ENCODE data around the gene EFCAB5. TPM values are rescaled to one million over a fixed set of nuclear protein-coding genes. Genes with fewer than 3 reads are reported as not detected.

EFCAB5 gene
- total and polyA plus RNA-seq, 2 of the 8 experiments (the other 6 are each of a cell fraction or from before 2014, with no cell fraction given) = 0.05 to 0.34 TPM

DNA sequence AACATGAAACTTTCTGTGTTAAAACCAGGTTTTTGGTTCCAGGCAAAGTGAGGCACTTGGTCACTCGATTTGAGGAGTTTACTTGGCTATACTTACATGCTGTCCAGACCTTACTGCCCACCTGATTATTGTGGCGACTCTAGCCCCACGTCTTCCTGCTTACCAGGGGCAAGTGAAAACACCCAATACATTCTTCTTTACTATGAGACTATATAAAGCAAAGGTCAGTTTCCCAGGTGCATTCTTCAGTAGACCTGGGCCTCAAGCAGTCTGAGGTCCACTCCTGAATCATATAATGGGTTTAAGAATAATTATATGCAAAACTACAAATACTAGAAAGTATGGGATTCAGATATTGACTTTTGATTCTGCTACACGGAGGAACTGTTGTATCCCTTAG is 86.2 kb downstream of the EFCAB5 start:
- no peak overlapping the region for H3K9ac ChIP-seq (replicated peaks in 1 of 4; ENCODE audit: extremely low read depth in 1 of 4, low read depth in 3 of 4, low read length in 3 of 4)
- H3K79me2 ChIP-seq (ENCODE audit: control insufficient read depth in 1 of 2, insufficient read depth in 2 of 2, low read length in 2 of 2) = no peaks in the 10 kb centered on the region
- H3K4me3 ChIP-seq (ENCODE audit: extremely low read depth in 1 of 4, insufficient read depth in 2 of 4, low read depth in 3 of 4, low read length in 4 of 4) = no peak overlapping the region
- H4K8ac ChIP-seq (ENCODE audit: extremely low read depth, insufficient read depth, low read length) = no peak overlapping the region
- no peaks in the 10 kb centered on the region for H3K36me3 ChIP-seq (ENCODE audit: control insufficient read depth in 2 of 4, insufficient read depth in 4 of 4, low read length in 3 of 4)
- no peak overlapping the region for H3K14ac ChIP-seq (ENCODE audit: insufficient read length)
- no peaks in the 10 kb centered on the region for H3K4me1 ChIP-seq (replicated peaks in 1 of 4; ENCODE audit: control insufficient read depth in 3 of 4, insufficient read depth in 4 of 4, low read length in 3 of 4)
- H3K56ac ChIP-seq (replicated peaks; ENCODE audit: insufficient read length, low read depth, low read length) = no peak overlapping the region
- H2AFZ ChIP-seq (ENCODE audit: low read length) = no peak overlapping the region
- no peak overlapping the region for H2BK20ac ChIP-seq (ENCODE audit: low read length)
- TF ChIP-seq, protein P1, sequence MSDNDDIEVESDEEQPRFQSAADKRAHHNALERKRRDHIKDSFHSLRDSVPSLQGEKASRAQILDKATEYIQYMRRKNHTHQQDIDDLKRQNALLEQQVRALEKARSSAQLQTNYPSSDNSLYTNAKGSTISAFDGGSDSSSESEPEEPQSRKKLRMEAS (IDR thresholded peaks at IDR 0.05) = no peak
- TF ChIP-seq JUN (IDR thresholded peaks at IDR 0.05; ENCODE audit: low read depth, low read length) (no peak), CHD1 (IDR thresholded peaks at IDR 0.05; ENCODE audit: low read depth, low read length) (no peak), NRF1 (IDR thresholded peaks at IDR 0.05; ENCODE audit: low read depth, low read length) (no peak), KDM5A (IDR thresholded peaks at IDR 0.05; ENCODE audit: low read length) (no peak), SP1 (IDR thresholded peaks at IDR 0.05; ENCODE audit: low read depth, low read length) (no peak), YY1 (IDR thresholded peaks at IDR 0.05; ENCODE audit: low read depth, low read length) (no peak), RFX5 (IDR thresholded peaks at IDR 0.05; ENCODE audit: borderline replicate concordance, low read depth, low read length) (no peak), EZH2 (IDR thresholded peaks at IDR 0.05; ENCODE audit: low read depth, low read length, severe bottlenecking) (no peak), EP300 (IDR thresholded peaks at IDR 0.05; ENCODE audit: borderline replicate concordance in 1 of 2, low read depth in 2 of 2, low read length in 2 of 2) (no peak), CEBPB (IDR thresholded peaks at IDR 0.05; ENCODE audit: low read depth, low read length) (no peak), KDM1A (IDR thresholded peaks at IDR 0.05; ENCODE audit: borderline replicate concordance, low read length) (no peak), POLR2AphosphoS5 (IDR thresholded peaks at IDR 0.05; ENCODE audit: low read depth, low read length) (no peak)
- no peaks in the 10 kb centered on the region for H3K23me2 ChIP-seq (ENCODE audit: low read depth, low read length)
- no peak overlapping the region for H3K23ac ChIP-seq (ENCODE audit: insufficient read length)
- 87% methylated on average over 4 of the region's 4 CpGs; no CpG with 5 or more reads in 1 of the 2 experiments for WGBS, 2 experiments (ENCODE audit: extremely low coverage in 1 of 2, insufficient coverage in 1 of 2, insufficient read length in 1 of 2, insufficient replicate concordance in 2 of 2, low coverage in 1 of 2, low lambda C conversion rate in 2 of 2, missing lambda C conversion rate in 1 of 2)
- no peaks in the 10 kb centered on the region for H3K27me3 ChIP-seq (replicated peaks in 1 of 4; ENCODE audit: control insufficient read depth in 3 of 4, extremely low read depth in 1 of 4, insufficient read depth in 3 of 4, low read length in 3 of 4)
- no peak for FAIRE-seq
- no peak overlapping the region for H3K4ac ChIP-seq (replicated peaks; ENCODE audit: insufficient read length, low read depth, low read length)
- no peak overlapping the region for H2BK12ac ChIP-seq (ENCODE audit: low read depth, low read length)
- no peak overlapping the region for H2BK120ac ChIP-seq (replicated peaks; ENCODE audit: low read depth, low read length)
- no peak overlapping the region for H4K91ac ChIP-seq (replicated peaks; ENCODE audit: insufficient read length, low read length)
- H3K9me3 ChIP-seq (ENCODE audit: insufficient read depth in 2 of 2, low read depth in 1 of 2, low read length in 1 of 2) = 0 out of 4 replicates have a peak, but pooled peaks cover 0 to 3% of the 10 kb centered on the region in 2 experiments
- no peak overlapping the region for H2AK5ac ChIP-seq (ENCODE audit: low read depth, low read length)
- no peaks in the 10 kb centered on the region for H3K79me1 ChIP-seq (ENCODE audit: low read depth, low read length)
- no peak overlapping the region for H2BK5ac ChIP-seq (ENCODE audit: low read depth, low read length)
- no peak overlapping the region for H3K4me2 ChIP-seq (ENCODE audit: insufficient read depth in 1 of 2, low read depth in 2 of 2, low read length in 2 of 2)
- H4K20me1 ChIP-seq (replicated peaks in 1 of 2; ENCODE audit: control insufficient read depth in 1 of 2, insufficient read depth in 2 of 2, low read length in 2 of 2) = no peaks in the 10 kb centered on the region
- H3K27ac ChIP-seq (ENCODE audit: low read depth, low read length) = no peak overlapping the region
- POLR2A ChIA-PET (ENCODE audit: partially characterized antibody) = no interaction called here
- H2BK15ac ChIP-seq (ENCODE audit: low read length) = no peak overlapping the region
- no peak overlapping the region for H3K18ac ChIP-seq (ENCODE audit: extremely low read depth, low read length)
- CTCF ChIA-PET (ENCODE audit: partially characterized antibody) = interaction anchor here (0.8 to 1.9 kb wide), 3 partner anchors 10 to 89 kb away, joined by 3 to 9 read pairs (median 4); no protein-coding TSS in a partner anchor
- no peak overlapping the region for H4K5ac ChIP-seq (ENCODE audit: insufficient read length, low read depth, low read length)
- no peak for DNase-seq (ENCODE audit: low read depth in 1 of 2, low spot score in 2 of 2)
